Left ventricle myocardium inferior (tissue), 1 donor: ENCODE data around the gene PRKG1. TPM values are rescaled to one million over a fixed set of nuclear protein-coding genes. Genes with fewer than 3 reads are reported as not detected.
"Not testable (repeated sequence)": the region's sequence is repeated elsewhere in the genome, so short reads cannot be mapped to it uniquely, and the experiment has no call there.

Experiments used
- DNase-seq: peaks from one replicate; pipeline ENCODE4 v3.0.0-alpha.2; 2020
- H3K27ac ChIP-seq: fragments of 200-600 bp; replicated peaks from 2 replicates; pipeline ENCODE4 v1.8.0; 2021
- H3K27me3 ChIP-seq: fragments of 200-600 bp; 2 replicates; pipeline ENCODE4 v1.8.0; 2021; ENCODE audit warnings: low read depth
- H3K36me3 ChIP-seq: fragments of 200-600 bp; 2 replicates; pipeline ENCODE4 v1.8.0; 2021
- H3K4me1 ChIP-seq: fragments of 200-600 bp; 2 replicates; pipeline ENCODE4 v1.8.0; 2021
- H3K4me3 ChIP-seq: fragments of 200-600 bp; 2 replicates; pipeline ENCODE4 v1.8.0; 2021; ENCODE audit warnings: mild to moderate bottlenecking, moderate library complexity
- H3K9me3 ChIP-seq: fragments of 200-600 bp; replicated peaks from 2 replicates; pipeline ENCODE4 v1.8.0; 2021
- intact Hi-C: fragments of 100-400 bp; cut with micrococcal nuclease; formaldehyde crosslinking; loops from one replicate; pipeline ENCODE4 v1.11.0; 2022
- total RNA-seq: library from RNA; stranded (reverse); fragmentation: NEBNext Ultra II Directional; extraction: Animal tissue kit (Norgen Biotek cat#: 25700); gene quantifications from one replicate; pipeline ENCODE4 v1.2.1, GENCODE V29; 2021
- TF ChIP-seq, protein P1 (sequence below): fragments of 200-600 bp; IDR thresholded peaks from 2 replicates; pipeline ENCODE4 v1.8.0; 2021; ENCODE audit warnings: antibody characterized with exemption, mild to moderate bottlenecking, borderline replicate concordance
- donor health status: DM: no; HTN: yes; CAD: no; lungs with severe emphysema.

The PRKG1 gene
- total RNA-seq, 1 donor from 2014 or later: 38.9 TPM

DNA sequence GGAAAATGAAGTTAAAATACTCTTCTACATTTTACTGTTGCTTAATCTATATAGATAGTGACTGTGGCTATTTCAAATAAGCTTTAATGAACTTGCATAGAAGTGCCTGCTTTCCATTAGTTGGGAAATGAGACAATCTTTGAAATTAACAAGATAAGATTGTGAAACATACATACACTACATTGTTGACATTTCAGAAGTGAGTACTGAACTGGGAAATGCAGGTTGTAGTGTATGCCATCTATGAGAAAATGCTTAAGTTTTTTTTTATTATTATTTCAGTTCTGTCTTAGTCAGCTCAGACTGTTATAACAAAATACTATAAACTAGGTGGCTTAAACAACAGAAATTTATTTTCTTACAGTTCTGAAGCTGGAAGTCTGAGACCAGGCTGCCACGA, 674.7 kb downstream of the PRKG1 start:
- TF ChIP-seq, protein P1, sequence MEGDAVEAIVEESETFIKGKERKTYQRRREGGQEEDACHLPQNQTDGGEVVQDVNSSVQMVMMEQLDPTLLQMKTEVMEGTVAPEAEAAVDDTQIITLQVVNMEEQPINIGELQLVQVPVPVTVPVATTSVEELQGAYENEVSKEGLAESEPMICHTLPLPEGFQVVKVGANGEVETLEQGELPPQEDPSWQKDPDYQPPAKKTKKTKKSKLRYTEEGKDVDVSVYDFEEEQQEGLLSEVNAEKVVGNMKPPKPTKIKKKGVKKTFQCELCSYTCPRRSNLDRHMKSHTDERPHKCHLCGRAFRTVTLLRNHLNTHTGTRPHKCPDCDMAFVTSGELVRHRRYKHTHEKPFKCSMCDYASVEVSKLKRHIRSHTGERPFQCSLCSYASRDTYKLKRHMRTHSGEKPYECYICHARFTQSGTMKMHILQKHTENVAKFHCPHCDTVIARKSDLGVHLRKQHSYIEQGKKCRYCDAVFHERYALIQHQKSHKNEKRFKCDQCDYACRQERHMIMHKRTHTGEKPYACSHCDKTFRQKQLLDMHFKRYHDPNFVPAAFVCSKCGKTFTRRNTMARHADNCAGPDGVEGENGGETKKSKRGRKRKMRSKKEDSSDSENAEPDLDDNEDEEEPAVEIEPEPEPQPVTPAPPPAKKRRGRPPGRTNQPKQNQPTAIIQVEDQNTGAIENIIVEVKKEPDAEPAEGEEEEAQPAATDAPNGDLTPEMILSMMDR: no peak
- DNase-seq: no peak
- intact Hi-C loops: no loop called here
- Histone ChIP-seq H3K27me3 (no peaks in the 10 kb centered on the region), H3K4me1 (no peaks in the 10 kb centered on the region), H3K27ac (no peak overlapping the region), H3K4me3 (no peak overlapping the region), H3K9me3 (no peaks in the 10 kb centered on the region), H3K36me3 (no peaks in the 10 kb centered on the region)

DNA sequence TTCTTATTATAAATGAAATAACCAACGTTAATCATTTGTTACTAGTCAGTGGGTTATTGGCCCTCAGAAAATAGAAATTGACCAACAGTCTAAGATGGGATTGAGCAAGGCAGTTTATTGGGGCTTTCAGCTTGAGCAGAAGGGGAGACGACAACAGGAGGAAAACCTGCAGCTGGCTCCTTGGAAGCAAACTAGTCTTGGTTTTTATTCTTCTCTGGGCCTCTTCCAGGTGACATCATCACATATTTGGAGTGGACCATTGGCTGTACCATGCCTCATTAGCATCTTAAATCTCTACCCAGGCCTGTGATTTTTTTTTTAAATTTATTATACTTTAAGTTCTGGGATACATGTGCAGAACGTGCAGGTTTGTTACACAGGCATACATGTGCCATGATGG, 684.1 kb downstream of the PRKG1 start:
- Histone ChIP-seq H3K4me1 (peaks cover 14% of the 10 kb centered on the region), H3K9me3 (peaks cover 6% of the 10 kb centered on the region)
- intact Hi-C loops: no loop called here

DNA sequence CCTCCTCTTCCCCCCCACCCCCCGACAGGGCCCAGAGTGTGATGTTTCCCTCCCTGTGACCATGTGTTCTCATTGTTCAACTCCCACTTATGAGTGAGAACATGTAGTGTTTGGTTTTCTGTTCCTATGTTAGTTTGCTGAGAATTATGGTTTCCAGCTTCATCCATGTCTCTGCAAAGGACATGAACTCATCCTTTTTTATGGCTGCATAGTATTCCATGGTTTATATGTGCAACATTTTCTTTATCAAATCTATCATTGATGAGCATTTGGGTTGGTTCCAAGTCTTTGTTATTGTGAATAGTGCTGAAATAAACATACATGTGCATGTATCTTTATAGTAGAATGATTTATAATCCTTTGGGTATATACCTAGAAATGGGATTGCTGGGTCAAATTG, 684.6 kb downstream of the PRKG1 start:
- H3K27ac ChIP-seq, H3K27me3 ChIP-seq, intact Hi-C loops, H3K9me3 ChIP-seq, DNase-seq, H3K4me3 ChIP-seq, H3K36me3 ChIP-seq: not testable (repeated sequence)
- H3K4me1 ChIP-seq: peaks cover 14% of the 10 kb centered on the region

More for the DNA sequence above, 684.1 kb downstream of the PRKG1 start:
- H3K36me3 ChIP-seq: no peaks in the 10 kb centered on the region
- H3K27me3 ChIP-seq: no peaks in the 10 kb centered on the region
- H3K4me3 ChIP-seq: no peak overlapping the region
- TF ChIP-seq, protein P1: no peak
- DNase-seq: no peak
- H3K27ac ChIP-seq: no peak overlapping the region

DNA sequence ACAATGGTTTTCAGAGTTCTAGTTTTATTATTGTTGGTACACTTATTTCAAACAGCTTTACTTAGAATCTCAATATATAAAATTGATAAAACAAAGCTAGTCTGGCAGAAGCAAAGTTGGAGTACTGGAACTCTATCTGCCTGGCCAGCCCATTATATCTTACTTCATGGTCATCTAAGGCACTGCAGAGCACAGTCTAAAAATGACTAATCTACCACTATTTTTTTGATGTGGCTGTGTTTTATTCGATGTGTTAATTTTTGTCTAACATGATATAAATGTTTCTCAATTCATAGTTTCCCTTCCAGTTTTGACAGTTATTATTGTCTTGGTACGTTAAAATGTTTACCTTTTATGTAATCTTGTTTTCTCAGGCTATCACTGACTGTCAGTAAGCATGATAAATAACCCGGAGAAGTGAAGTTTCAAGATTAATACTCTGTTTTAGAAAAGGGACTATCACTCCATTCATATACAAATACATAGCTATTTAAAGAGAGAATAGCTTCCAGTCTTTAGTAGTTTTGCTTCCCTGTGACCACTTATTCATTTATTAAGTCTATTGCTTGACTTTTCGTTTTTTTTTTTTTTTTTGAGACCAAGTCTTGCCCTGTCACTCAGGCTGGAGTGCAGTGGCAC, 685.7 kb downstream of the PRKG1 start:
- H3K27ac ChIP-seq: no peak overlapping the region
- no peaks in the 10 kb centered on the region for H3K36me3 ChIP-seq
- H3K4me1 ChIP-seq: peaks cover 8% of the 10 kb centered on the region
- no peak for DNase-seq
- H3K9me3 ChIP-seq: peaks cover 6% of the 10 kb centered on the region
- intact Hi-C loops: no loop called here
- no peak overlapping the region for H3K4me3 ChIP-seq
- H3K27me3 ChIP-seq: no peaks in the 10 kb centered on the region
- TF ChIP-seq, protein P1: no peak

DNA sequence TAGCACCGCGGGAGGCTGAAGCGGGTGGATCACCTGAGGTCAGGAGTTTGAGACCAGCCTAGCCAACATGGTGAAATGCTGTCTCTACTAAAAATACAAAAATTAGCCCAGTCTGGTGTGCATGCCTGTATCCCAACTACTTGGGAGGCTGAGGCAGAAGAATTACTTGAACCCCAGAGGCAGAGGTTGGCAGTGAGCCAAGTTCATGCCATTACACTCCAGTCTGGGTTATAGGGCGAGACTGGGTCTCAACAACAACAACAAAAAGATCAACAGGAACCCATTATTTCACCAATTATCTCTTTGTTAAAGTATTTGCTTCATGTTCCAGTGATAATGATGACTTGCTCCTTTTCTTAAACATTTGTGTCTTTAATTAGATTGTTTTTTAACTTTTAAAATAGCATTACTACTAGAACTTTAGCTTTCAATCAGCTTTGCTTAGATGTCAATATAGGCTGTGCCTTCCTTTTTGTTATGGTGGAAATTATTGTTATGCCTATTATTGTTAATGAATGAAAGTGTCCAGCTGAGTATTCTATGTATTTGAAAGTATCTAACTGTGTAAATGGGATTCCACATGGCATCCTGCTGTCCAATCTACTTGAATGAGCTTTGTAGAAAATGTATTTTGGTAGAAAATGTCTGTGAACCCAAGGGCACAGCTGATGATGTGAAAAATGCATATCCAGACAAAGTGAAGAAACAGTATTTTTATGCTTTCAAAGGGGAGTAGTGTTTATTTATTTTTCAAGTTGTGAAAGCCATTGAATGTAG, 686.8 kb downstream of the PRKG1 start:
- Histone ChIP-seq H3K9me3 (peaks cover 6% of the 10 kb centered on the region), H3K4me3 (no peak overlapping the region), H3K27me3 (no peaks in the 10 kb centered on the region), H3K27ac (no peak overlapping the region), H3K4me1 (no peaks in the 10 kb centered on the region), H3K36me3 (no peaks in the 10 kb centered on the region)
- intact Hi-C loops: no loop called here
- TF ChIP-seq, protein P1: no peak
- DNase-seq: no peak

GRCh38 chr10:51763746-51764145, 689.5 kb downstream of the PRKG1 start:
- Histone ChIP-seq H3K9me3 (peaks cover 3% of the 10 kb centered on the region), H3K27me3 (no peaks in the 10 kb centered on the region), H3K36me3 (no peaks in the 10 kb centered on the region), H3K4me3 (no peak overlapping the region), H3K4me1 (no peaks in the 10 kb centered on the region), H3K27ac (no peak overlapping the region)
- DNase-seq: no peak
- intact Hi-C loops: no loop called here
- TF ChIP-seq, protein P1: no peak
